SK-N-SH treated with all-trans-retinoic acid at 6 μM for 48 hours (cell line): ENCODE data around the gene SIGLEC8.

ENCODE experiments used
- GLIS3 ChIP-seq: fragments of 250-450 bp; sonication (Bioruptor Pico); IDR thresholded peaks from 2 replicates; pipeline ENCODE4 v1.5.0; 2020; ENCODE audit warnings: mild to moderate bottlenecking, moderate library complexity
- SNAI2 ChIP-seq: fragments of 250-450 bp; sonication (Bioruptor Pico); IDR thresholded peaks from 2 replicates; pipeline ENCODE4 v1.5.0; 2020; ENCODE audit warnings: mild to moderate bottlenecking, moderate library complexity
- ZFP30 ChIP-seq: fragments of 450-650 bp; formaldehyde crosslinking; IDR thresholded peaks from 2 replicates; pipeline ENCODE4 v1.5.0; 2022; ENCODE audit warnings: mild to moderate bottlenecking, moderate library complexity
- TF ChIP-seq, protein P1 (sequence below): fragments of 250-450 bp; sonication (Bioruptor Pico); IDR thresholded peaks from 2 replicates; pipeline ENCODE4 v1.8.0; 2021; ENCODE audit warnings: low read depth, mild to moderate bottlenecking, moderate library complexity, borderline replicate concordance
- TF ChIP-seq, protein P2 (sequence below): fragments of 250-450 bp; sonication (Bioruptor Pico); IDR thresholded peaks from 2 replicates; pipeline ENCODE4 v1.8.0; 2020; ENCODE audit warnings: mild to moderate bottlenecking, moderate library complexity, borderline replicate concordance

DNA sequence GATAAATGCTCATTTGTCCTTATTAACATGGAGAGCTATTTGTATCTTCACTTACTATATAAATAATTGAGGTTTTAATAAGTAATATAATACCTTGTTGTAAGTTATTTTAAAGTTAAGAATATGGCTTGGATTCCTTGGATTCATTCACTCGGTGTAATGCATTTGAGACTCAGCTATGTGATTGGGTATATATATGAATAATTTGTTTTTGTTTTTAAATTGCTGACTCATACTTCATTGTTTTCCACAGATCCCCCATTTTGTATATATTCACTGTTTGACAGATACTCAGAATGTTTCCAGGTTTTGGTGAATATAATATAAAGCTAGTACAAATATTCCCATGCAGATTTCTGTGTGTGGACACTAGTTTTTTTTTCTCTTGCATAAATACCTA, 13.3 kb upstream of the SIGLEC8 start:
- TF ChIP-seq, protein P1, sequence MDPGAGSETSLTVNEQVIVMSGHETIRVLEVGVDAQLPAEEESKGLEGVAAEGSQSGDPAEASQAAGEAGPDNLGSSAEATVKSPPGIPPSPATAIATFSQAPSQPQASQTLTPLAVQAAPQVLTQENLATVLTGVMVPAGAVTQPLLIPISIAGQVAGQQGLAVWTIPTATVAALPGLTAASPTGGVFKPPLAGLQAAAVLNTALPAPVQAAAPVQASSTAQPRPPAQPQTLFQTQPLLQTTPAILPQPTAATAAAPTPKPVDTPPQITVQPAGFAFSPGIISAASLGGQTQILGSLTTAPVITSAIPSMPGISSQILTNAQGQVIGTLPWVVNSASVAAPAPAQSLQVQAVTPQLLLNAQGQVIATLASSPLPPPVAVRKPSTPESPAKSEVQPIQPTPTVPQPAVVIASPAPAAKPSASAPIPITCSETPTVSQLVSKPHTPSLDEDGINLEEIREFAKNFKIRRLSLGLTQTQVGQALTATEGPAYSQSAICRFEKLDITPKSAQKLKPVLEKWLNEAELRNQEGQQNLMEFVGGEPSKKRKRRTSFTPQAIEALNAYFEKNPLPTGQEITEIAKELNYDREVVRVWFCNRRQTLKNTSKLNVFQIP = no peak
- TF ChIP-seq, protein P2, sequence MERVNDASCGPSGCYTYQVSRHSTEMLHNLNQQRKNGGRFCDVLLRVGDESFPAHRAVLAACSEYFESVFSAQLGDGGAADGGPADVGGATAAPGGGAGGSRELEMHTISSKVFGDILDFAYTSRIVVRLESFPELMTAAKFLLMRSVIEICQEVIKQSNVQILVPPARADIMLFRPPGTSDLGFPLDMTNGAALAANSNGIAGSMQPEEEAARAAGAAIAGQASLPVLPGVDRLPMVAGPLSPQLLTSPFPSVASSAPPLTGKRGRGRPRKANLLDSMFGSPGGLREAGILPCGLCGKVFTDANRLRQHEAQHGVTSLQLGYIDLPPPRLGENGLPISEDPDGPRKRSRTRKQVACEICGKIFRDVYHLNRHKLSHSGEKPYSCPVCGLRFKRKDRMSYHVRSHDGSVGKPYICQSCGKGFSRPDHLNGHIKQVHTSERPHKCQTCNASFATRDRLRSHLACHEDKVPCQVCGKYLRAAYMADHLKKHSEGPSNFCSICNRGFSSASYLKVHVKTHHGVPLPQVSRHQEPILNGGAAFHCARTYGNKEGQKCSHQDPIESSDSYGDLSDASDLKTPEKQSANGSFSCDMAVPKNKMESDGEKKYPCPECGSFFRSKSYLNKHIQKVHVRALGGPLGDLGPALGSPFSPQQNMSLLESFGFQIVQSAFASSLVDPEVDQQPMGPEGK (CRISPR knock-in tag) = no peak
- TF ChIP-seq SNAI2 = no peak
- TF ChIP-seq ZFP30 (CRISPR knock-in tag) = no peak
- TF ChIP-seq GLIS3 (CRISPR knock-in tag) = no peak
